HFF-Myc (cell line): ENCODE measurements around the gene USP31.

Experiments used
- DNase-seq: peaks from one replicate; pipeline ENCODE4 v3.0.0-alpha.2; 2011; ENCODE audit warnings: low read depth; ENCODE audit errors: extremely low read depth
- H3K4me3 ChIP-seq: replicated peaks from 2 replicates; pipeline ENCODE4 v1.5.1; 2011; ENCODE audit warnings: low read depth, mild to moderate bottlenecking, control low read depth, low read length
- CTCF ChIP-seq: IDR thresholded peaks from 2 replicates; pipeline ENCODE4 v1.5.1; 2012; ENCODE audit warnings: mild to moderate bottlenecking, low read depth, low read length, control low read depth; ENCODE audit errors: missing control alignments

Gene USP31

DNA sequence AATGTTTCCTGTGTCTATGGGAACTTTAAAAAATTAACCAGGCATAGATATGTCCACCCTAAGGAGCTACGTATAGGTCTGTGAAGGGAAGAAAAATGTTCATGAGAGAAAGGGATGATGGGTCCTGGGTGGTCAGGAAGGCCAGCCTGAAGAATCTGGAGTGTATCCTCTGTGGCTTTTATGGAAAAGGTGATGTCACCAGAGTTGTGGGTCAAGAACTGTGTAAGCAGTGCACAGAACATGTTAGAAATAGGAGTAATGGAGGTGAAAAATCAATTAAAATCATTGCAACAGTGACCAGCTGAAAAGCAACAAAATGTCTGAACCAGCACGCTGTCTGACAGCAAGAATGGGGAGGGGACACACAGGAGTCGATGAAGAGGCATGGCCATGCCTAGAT lies 68.5 kb downstream of the USP31 start:
- no peak for TF ChIP-seq CTCF
- H3K4me3 ChIP-seq = no peak overlapping the region
- no peak for DNase-seq

- no peak for TF ChIP-seq CTCF
- no peak overlapping the region for H3K4me3 ChIP-seq
- DNase-seq = no peak
Measured at GRCh38 chr16:23080329-23080728, 68.9 kb downstream of the USP31 start.

DNA sequence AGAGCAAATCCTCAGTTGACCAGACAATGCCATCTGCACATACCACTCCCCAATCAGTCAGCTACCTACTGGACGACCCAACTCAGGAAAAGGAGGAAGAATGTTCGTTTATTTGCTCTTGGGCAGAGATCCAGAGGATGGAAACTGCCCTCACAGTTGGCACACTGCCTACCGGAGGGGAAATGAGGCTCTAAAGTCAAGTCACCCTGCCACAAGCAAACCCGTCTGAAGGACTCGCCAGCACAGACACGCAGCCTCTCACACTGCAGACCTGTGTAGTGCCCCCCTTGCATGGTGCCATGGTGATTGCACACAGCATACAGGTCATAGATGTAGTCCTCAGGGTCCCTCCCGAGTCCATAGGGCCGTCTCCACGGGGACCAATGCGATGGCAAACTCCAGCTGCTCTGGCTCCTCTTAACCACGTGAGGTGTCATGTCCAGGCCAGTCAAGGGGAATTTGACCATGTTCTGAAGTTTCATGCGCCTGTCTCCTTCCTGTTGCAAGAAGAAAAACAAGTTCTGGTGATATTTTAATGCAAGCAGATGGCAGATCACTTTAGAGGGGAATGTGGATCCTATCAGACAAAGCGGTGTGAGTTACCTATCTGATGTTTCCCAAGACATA lies 69.5 kb downstream of the USP31 start:
- DNase-seq = no peak
- TF ChIP-seq CTCF = no peak
- H3K4me3 ChIP-seq = no peak overlapping the region

- TF ChIP-seq CTCF = no peak
- no peak for DNase-seq
- no peak overlapping the region for H3K4me3 ChIP-seq
Measured at GRCh38 chr16:23074423-23074822, 74.8 kb downstream of the USP31 start.

DNA sequence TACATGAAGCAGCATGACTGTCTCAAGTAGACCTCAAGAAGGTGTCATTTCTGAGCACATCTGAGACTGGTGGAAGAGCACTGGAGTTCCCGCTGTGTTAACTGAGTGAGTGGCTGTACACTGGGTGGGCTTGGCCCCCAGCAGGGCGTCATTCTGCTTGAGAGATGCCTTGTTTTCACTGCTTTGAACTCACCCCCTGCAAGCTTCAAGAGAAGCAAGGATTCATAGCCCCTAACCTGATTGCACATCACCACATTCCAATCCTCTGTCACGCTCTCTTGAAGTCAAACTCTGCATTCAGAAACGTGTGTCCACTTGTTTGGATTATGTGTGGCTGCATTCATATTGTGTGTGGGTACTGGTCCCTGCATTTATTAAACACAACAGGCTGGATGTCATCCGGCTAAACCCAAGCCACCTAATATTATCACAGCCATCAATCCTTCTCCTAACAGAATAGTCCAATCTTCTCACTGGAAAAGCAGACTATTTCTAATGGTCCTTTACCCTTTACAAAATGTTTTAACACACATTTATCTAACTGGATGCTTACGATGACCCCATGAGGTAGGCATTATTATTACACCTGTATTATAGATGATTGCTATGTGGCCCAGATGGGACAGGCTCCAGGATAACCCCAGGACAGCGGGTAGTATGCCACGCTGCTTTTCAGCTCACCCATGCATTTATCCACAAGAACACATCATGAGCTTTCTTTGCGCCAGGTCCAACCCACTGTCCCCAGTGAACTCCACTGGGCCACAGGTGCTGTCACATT lies 76.3 kb downstream of the USP31 start:
- no peak overlapping the region for H3K4me3 ChIP-seq

DNA sequence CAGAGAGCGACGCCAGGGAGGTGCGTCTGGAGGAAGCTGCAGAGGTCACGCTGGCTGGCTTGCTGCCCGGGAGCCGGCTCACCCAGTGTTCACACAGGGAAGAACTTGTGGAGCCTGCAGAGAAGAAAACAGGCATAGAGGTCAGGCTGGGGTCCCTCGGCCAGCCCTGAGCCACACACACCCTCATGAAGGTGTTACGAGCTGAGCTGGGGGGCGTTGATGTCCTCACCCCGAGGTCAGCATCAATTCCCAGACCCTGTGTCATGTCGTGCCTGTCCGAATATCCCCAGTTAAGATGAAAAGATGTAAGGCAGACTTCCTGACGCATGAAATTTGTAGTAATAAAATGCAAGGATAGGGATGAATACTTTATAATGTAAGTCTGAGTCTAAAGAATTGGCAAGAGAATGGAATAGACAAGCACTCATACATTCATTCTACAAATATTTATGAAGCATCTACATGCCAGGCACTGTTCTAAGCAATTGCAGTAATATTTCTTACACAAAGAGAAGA lies 77.1 kb downstream of the USP31 start:
- DNase-seq = no peak
- no peak for TF ChIP-seq CTCF
- H3K4me3 ChIP-seq = no peak overlapping the region

More for the DNA sequence above, 76.3 kb downstream of the USP31 start:
- no peak for DNase-seq
- no peak for TF ChIP-seq CTCF
